ENCODE measurements around the gene PPP1CA. TPM values are rescaled to one million over a fixed set of nuclear protein-coding genes. Genes with fewer than 3 reads are reported as not detected.

Gene PPP1CA
- polyA plus RNA-seq, 3 donors = 209 to 551 (median 461) TPM

DNA sequence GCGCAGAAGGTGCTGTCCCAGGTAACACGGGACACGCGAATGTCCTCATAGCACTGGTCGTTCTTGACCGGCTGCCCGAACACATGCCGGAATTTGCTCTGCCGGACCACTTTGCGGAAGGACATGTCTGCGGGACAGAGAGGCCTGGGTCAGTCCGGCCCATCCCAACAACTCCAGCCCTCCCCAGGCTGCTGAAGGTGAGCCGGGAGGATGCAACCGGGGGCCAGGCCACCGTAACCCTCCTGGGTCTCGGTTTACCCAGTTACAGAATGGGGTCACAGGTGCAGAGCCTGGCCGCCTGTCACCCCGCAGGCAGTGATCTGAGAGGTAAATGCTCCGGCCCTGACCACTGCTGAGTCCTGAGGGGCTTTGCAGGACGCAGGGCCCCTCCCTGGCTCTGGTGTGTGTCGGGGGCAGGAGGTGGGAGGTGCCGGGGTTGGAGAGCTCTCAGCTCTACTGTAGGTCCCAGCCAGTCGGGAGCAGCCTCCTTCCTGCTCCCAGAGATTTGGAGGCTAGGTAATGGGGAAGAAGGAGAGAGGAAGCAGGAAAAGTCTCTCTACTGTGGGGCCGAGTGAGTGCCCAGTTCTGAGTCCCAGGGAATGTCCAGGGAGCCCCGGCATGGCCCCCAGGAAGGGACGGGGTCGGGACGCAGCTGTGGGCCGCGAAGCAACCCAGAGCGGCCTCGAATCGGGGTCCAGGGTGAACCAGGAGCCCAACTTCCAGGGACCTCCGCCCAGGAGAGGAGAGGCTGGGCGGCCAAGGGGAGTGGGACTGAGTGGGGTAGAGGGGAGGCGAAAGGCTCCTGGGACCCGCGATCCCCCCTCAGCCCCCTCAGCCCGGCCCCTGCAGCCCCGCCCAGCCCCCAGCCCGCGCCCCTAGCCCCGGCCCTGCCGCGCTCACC, 41.1 kb upstream of the PPP1CA start:
- intact Hi-C loops (cut with micrococcal nuclease) = no loop called here
- Histone ChIP-seq H3K27ac (ENCODE audit: low read depth in 1 of 2, low read length in 2 of 2) (peak overlapping the region; percentile 5 to 17), H3K9ac (ENCODE audit: insufficient read depth, low read length, poor library complexity, severe bottlenecking) (peak overlapping the region; percentile 65), H3K9me3 (replicated peaks in 1 of 2; ENCODE audit: control insufficient read depth in 1 of 2, insufficient read depth in 1 of 2, low read length in 2 of 2) (no peaks in the 10 kb centered on the region), H3K79me2 (ENCODE audit: insufficient read depth, low read length) (no peaks in the 10 kb centered on the region), H3K4me2 (replicated peaks; ENCODE audit: extremely low read depth, low read length, poor library complexity, severe bottlenecking) (peak overlapping the region; percentile 93), H3K36me3 (replicated peaks in 1 of 2; ENCODE audit: control insufficient read depth in 1 of 2, insufficient read depth in 2 of 2, low read length in 2 of 2) (peaks cover 10 to 38% of the 10 kb centered on the region in 2 donors), H2AFZ (ENCODE audit: insufficient read depth, low read depth, low read length, poor library complexity, severe bottlenecking) (peak overlapping the region; percentile 76), H3K4me3 (replicated peaks in 1 of 3; ENCODE audit: low read depth in 2 of 3, low read length in 3 of 3) (peak overlapping the region; percentile 50 to 84 (median 78)), H4K20me1 (ENCODE audit: insufficient read depth, low read length) (peaks cover 47% of the 10 kb centered on the region), H3K27me3 (ENCODE audit: control insufficient read depth in 2 of 2, insufficient read depth in 2 of 2, low read length in 2 of 2) (no peaks in the 10 kb centered on the region), H3K4me1 (ENCODE audit: control insufficient read depth in 1 of 2, insufficient read depth in 2 of 2, low read length in 2 of 2) (peaks cover 21 to 56% of the 10 kb centered on the region in 2 donors)
- Mint-ChIP-seq H3K36me3 (peaks cover 30 to 34% of the 10 kb centered on the region in 2 donors), H3K27ac (peak overlapping the region in 5 of 7 donors; percentile 28 to 91 (median 71)), H3K4me3 (peak overlapping the region; percentile 78 to 84), H3K9me3 (no peaks in the 10 kb centered on the region), H3K4me1 (peaks cover 51% of the 10 kb centered on the region), H3K27me3 (ENCODE audit: low read depth in 3 of 3) (peaks cover 1 to 4% (median 3%) of the 10 kb centered on the region in 3 donors)
- no peak for DNase-seq
- WGBS (ENCODE audit: insufficient coverage) = 60% methylated on average over 39 of the region's 45 CpGs
- TF ChIP-seq, protein P1, sequence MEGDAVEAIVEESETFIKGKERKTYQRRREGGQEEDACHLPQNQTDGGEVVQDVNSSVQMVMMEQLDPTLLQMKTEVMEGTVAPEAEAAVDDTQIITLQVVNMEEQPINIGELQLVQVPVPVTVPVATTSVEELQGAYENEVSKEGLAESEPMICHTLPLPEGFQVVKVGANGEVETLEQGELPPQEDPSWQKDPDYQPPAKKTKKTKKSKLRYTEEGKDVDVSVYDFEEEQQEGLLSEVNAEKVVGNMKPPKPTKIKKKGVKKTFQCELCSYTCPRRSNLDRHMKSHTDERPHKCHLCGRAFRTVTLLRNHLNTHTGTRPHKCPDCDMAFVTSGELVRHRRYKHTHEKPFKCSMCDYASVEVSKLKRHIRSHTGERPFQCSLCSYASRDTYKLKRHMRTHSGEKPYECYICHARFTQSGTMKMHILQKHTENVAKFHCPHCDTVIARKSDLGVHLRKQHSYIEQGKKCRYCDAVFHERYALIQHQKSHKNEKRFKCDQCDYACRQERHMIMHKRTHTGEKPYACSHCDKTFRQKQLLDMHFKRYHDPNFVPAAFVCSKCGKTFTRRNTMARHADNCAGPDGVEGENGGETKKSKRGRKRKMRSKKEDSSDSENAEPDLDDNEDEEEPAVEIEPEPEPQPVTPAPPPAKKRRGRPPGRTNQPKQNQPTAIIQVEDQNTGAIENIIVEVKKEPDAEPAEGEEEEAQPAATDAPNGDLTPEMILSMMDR (IDR thresholded peaks at IDR 0.05) = no peak

DNA sequence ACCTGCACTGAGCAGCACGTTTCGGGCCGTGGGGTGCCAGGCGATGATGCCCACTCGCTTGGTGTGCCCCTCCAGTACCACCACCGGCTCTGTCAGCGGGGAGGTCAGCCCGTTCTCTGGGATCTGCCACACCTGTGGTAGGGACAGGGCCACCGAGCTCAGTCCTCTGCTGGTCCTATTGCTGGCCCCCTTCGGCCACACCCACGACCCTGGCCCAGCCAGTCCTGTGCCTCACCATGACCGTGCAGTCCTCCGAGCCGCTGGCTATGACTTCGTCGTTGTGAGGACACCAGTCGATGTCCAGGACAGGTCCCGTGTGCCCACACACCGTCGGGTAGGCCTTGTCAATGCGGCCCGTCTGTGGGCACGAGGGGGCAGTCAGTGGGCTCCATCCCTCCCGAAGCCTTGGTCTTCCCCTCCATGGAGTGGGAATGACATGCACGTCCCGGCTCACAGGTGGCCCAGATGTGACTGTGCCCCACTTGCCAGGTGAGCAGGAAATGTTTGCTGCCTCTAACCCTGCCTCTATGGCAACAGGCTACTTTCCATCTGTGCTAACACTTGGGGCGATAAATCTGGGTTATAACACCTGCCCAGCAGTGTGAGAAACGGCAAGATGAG, 40.2 kb upstream of the PPP1CA start:
- TF ChIP-seq, protein P1 (IDR thresholded peaks at IDR 0.05) = no peak
- Mint-ChIP-seq H3K4me3 (no peak overlapping the region), H3K4me1 (peaks cover 53% of the 10 kb centered on the region), H3K27me3 (ENCODE audit: low read depth in 3 of 3) (peaks cover 1 to 4% (median 3%) of the 10 kb centered on the region in 3 donors), H3K36me3 (peaks cover 32 to 38% of the 10 kb centered on the region in 2 donors), H3K27ac (peak overlapping the region in 2 of 7 donors; percentile 30 to 70), H3K9me3 (no peaks in the 10 kb centered on the region)
- peaks cover 10 to 40% of the 10 kb centered on the region in 2 donors for H3K36me3 ChIP-seq (replicated peaks in 1 of 2; ENCODE audit: control insufficient read depth in 1 of 2, insufficient read depth in 2 of 2, low read length in 2 of 2)
- H4K20me1 ChIP-seq (ENCODE audit: insufficient read depth, low read length) = peaks cover 53% of the 10 kb centered on the region
- H3K27ac ChIP-seq (ENCODE audit: low read depth in 1 of 2, low read length in 2 of 2) = no peak overlapping the region
- no peaks in the 10 kb centered on the region for H3K27me3 ChIP-seq (ENCODE audit: control insufficient read depth in 2 of 2, insufficient read depth in 2 of 2, low read length in 2 of 2)
- H3K4me1 ChIP-seq (ENCODE audit: control insufficient read depth in 1 of 2, insufficient read depth in 2 of 2, low read length in 2 of 2) = peaks cover 27 to 62% of the 10 kb centered on the region in 2 donors
- intact Hi-C loops (cut with micrococcal nuclease) = no loop called here
- H2AFZ ChIP-seq (ENCODE audit: insufficient read depth, low read depth, low read length, poor library complexity, severe bottlenecking) = no peak overlapping the region
- 86% methylated on average over 27 of the region's 28 CpGs for WGBS (ENCODE audit: insufficient coverage)
- no peaks in the 10 kb centered on the region for H3K9me3 ChIP-seq (replicated peaks in 1 of 2; ENCODE audit: control insufficient read depth in 1 of 2, insufficient read depth in 1 of 2, low read length in 2 of 2)
- no peaks in the 10 kb centered on the region for H3K79me2 ChIP-seq (ENCODE audit: insufficient read depth, low read length)
- no peak overlapping the region for H3K9ac ChIP-seq (ENCODE audit: insufficient read depth, low read length, poor library complexity, severe bottlenecking)
- no peak for DNase-seq
- H3K4me2 ChIP-seq (replicated peaks; ENCODE audit: extremely low read depth, low read length, poor library complexity, severe bottlenecking) = peak overlapping the region; percentile 93
- H3K4me3 ChIP-seq (replicated peaks in 1 of 3; ENCODE audit: low read depth in 2 of 3, low read length in 3 of 3) = no peak overlapping the region

Data from CD14-positive monocyte (primary cell).